HL-60 (cell line): ENCODE measurements around the gene PRAMEF14.
"Not testable (repeated sequence)": the region's sequence is repeated elsewhere in the genome, so short reads cannot be mapped to it uniquely, and the experiment has no call there.

Experiments
- CTCF ChIP-seq: IDR thresholded peaks from one replicate; pipeline ENCODE4 v1.5.1; 2011; ENCODE audit warnings: low read length, control low read depth, inconsistent platforms; ENCODE audit not compliant: insufficient read depth
- POLR2AphosphoS5 ChIP-seq: IDR thresholded peaks from 2 replicates; pipeline ENCODE4 v1.6.1; 2012; ENCODE audit warnings: low read depth
- TF ChIP-seq, protein P1 (sequence below): IDR thresholded peaks from 2 replicates; pipeline ENCODE4 v1.6.1; 2012; ENCODE audit warnings: low read depth; ENCODE audit not compliant: insufficient replicate concordance

- not testable (repeated sequence) for TF ChIP-seq POLR2AphosphoS5
- peak; percentile 4 for TF ChIP-seq CTCF
- TF ChIP-seq, protein P1, sequence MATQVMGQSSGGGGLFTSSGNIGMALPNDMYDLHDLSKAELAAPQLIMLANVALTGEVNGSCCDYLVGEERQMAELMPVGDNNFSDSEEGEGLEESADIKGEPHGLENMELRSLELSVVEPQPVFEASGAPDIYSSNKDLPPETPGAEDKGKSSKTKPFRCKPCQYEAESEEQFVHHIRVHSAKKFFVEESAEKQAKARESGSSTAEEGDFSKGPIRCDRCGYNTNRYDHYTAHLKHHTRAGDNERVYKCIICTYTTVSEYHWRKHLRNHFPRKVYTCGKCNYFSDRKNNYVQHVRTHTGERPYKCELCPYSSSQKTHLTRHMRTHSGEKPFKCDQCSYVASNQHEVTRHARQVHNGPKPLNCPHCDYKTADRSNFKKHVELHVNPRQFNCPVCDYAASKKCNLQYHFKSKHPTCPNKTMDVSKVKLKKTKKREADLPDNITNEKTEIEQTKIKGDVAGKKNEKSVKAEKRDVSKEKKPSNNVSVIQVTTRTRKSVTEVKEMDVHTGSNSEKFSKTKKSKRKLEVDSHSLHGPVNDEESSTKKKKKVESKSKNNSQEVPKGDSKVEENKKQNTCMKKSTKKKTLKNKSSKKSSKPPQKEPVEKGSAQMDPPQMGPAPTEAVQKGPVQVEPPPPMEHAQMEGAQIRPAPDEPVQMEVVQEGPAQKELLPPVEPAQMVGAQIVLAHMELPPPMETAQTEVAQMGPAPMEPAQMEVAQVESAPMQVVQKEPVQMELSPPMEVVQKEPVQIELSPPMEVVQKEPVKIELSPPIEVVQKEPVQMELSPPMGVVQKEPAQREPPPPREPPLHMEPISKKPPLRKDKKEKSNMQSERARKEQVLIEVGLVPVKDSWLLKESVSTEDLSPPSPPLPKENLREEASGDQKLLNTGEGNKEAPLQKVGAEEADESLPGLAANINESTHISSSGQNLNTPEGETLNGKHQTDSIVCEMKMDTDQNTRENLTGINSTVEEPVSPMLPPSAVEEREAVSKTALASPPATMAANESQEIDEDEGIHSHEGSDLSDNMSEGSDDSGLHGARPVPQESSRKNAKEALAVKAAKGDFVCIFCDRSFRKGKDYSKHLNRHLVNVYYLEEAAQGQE, result not testable (repeated sequence)
These were observed 9.8 kb upstream of the PRAMEF14 start for GRCh38 chr1:13356774-13357173.
